Measurements from ENCODE around the gene ZNF618.

DNA sequence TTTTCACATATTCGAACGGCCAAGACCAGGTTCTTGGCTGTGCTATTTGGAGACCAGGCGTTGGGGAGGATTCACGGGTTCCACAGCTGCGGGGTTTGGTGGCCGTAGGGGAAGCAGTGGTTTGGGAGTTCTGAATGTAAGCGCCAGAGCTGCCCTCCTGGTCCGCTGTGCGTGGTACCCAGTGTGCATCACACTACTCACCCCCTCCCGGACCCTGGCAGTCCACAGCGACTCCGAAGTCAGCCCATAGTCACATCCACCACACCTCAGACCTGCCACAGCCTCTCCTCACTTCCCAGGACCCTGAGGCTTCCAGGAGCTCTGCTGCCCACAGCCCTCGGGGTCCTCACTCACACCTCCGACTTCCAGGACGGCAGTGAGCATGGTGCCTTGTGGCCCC is 175.2 kb downstream of the ZNF618 start:
- TF ChIP-seq CTCF (conservative IDR thresholded peaks at IDR 0.05; ENCODE audit: low read depth, low read length): no peak
- no peak for TF ChIP-seq EZH2 (IDR thresholded peaks at IDR 0.05; ENCODE audit: low read length, unreplicated experiment)
- TF ChIP-seq EZH2phosphoT487 (IDR thresholded peaks at IDR 0.05; ENCODE audit: borderline replicate concordance, low read length): no peak

Data from PC-3 (cell line).